Measurements from ENCODE around the gene USP48. TPM values are rescaled to one million over a fixed set of nuclear protein-coding genes. Genes with fewer than 3 reads are reported as not detected.

Gene USP48
- total and polyA plus RNA-seq, 2 of the 8 experiments (the other 6 are each of a cell fraction or from before 2014, with no cell fraction given): 12.8 to 83.5 TPM

GRCh38 chr1:21764615-21765423 lies 18.1 kb downstream of the USP48 start:
- no peak overlapping the region for H4K8ac ChIP-seq (ENCODE audit: extremely low read depth, insufficient read depth, low read length)
- ChIA-PET POLR2A (ENCODE audit: partially characterized antibody) (interaction anchor here (0.6 to 1.6 kb wide), 3 partner anchors 11 to 216 kb away, joined by 3 to 4 read pairs (median 3); no protein-coding TSS in a partner anchor), CTCF (ENCODE audit: partially characterized antibody) (interaction anchor here (0.7 to 1.7 kb wide), 5 partner anchors 10 to 583 kb away, joined by 3 to 6 read pairs (median 3); partner anchors contain the start of gene USP48)
- no peak overlapping the region for H2BK120ac ChIP-seq (replicated peaks; ENCODE audit: low read depth, low read length)
- no peak overlapping the region for H3K27ac ChIP-seq (ENCODE audit: low read depth, low read length)
- no peak overlapping the region for H4K5ac ChIP-seq (ENCODE audit: insufficient read length, low read depth, low read length)
- peaks cover 11 to 16% of the 10 kb centered on the region in 2 experiments for H4K20me1 ChIP-seq (replicated peaks in 1 of 2; ENCODE audit: control insufficient read depth in 1 of 2, insufficient read depth in 2 of 2, low read length in 2 of 2)
- no peaks in the 10 kb centered on the region for H3K36me3 ChIP-seq (ENCODE audit: control insufficient read depth in 2 of 4, insufficient read depth in 4 of 4, low read length in 3 of 4)
- H2BK12ac ChIP-seq (ENCODE audit: low read depth, low read length): no peak overlapping the region
- H3K4me2 ChIP-seq (ENCODE audit: insufficient read depth in 1 of 2, low read depth in 2 of 2, low read length in 2 of 2): peak overlapping the region; percentile 12 to 24; a peak in 2 of 4 replicates
- no peak overlapping the region for H3K4me3 ChIP-seq (ENCODE audit: extremely low read depth in 1 of 4, insufficient read depth in 2 of 4, low read depth in 3 of 4, low read length in 4 of 4)
- no peak overlapping the region for H2AFZ ChIP-seq (ENCODE audit: low read length)
- H3K23ac ChIP-seq (ENCODE audit: insufficient read length): no peak overlapping the region
- peaks cover 2 to 9% (median 6%) of the 10 kb centered on the region in 4 experiments for H3K4me1 ChIP-seq (replicated peaks in 1 of 4; ENCODE audit: control insufficient read depth in 3 of 4, insufficient read depth in 4 of 4, low read length in 3 of 4)
- no peak overlapping the region for H3K14ac ChIP-seq (ENCODE audit: insufficient read length)
- H3K23me2 ChIP-seq (ENCODE audit: low read depth, low read length): no peaks in the 10 kb centered on the region
- H2AK5ac ChIP-seq (ENCODE audit: low read depth, low read length): 0 out of 2 replicates have a peak overlapping the region, but pooled peaks have one; percentile 25
- peaks cover 23 to 96% of the 10 kb centered on the region in 2 experiments for H3K79me2 ChIP-seq (ENCODE audit: control insufficient read depth in 1 of 2, insufficient read depth in 2 of 2, low read length in 2 of 2)
- H4K91ac ChIP-seq (replicated peaks; ENCODE audit: insufficient read length, low read length): no peak overlapping the region
- no peaks in the 10 kb centered on the region for H3K27me3 ChIP-seq (replicated peaks in 1 of 4; ENCODE audit: control insufficient read depth in 3 of 4, extremely low read depth in 1 of 4, insufficient read depth in 3 of 4, low read length in 3 of 4)
- DNase-seq (ENCODE audit: low read depth in 1 of 2, low spot score in 2 of 2) (no peak), FAIRE-seq (no peak)
- H3K18ac ChIP-seq (ENCODE audit: extremely low read depth, low read length): no peak overlapping the region; the same call in 1 of the 2 replicates
- H2BK15ac ChIP-seq (ENCODE audit: low read length): no peak overlapping the region
- H3K56ac ChIP-seq (replicated peaks; ENCODE audit: insufficient read length, low read depth, low read length): no peak overlapping the region
- no peak overlapping the region; a peak in 1 of 7 replicates for H3K9ac ChIP-seq (replicated peaks in 1 of 4; ENCODE audit: extremely low read depth in 1 of 4, low read depth in 3 of 4, low read length in 3 of 4)
- H3K9me3 ChIP-seq (ENCODE audit: insufficient read depth in 2 of 2, low read depth in 1 of 2, low read length in 1 of 2): no peaks in the 10 kb centered on the region
- no peak overlapping the region for H2BK20ac ChIP-seq (ENCODE audit: low read length)
- H3K79me1 ChIP-seq (ENCODE audit: low read depth, low read length): peaks cover 12% of the 10 kb centered on the region
- 88% methylated on average over 12 of the region's 13 CpGs; no CpG with 5 or more reads in 1 of the 2 experiments for WGBS, 2 experiments (ENCODE audit: extremely low coverage in 1 of 2, insufficient coverage in 1 of 2, insufficient read length in 1 of 2, insufficient replicate concordance in 2 of 2, low coverage in 1 of 2, low lambda C conversion rate in 2 of 2, missing lambda C conversion rate in 1 of 2)
- no peak overlapping the region for H3K4ac ChIP-seq (replicated peaks; ENCODE audit: insufficient read length, low read depth, low read length)
- H2BK5ac ChIP-seq (ENCODE audit: low read depth, low read length): no peak overlapping the region
- TF ChIP-seq SIN3A (conservative IDR thresholded peaks at IDR 0.05 in 1 of 2, IDR thresholded peaks at IDR 0.05 in 1 of 2; ENCODE audit: low read depth in 1 of 2, low read length in 2 of 2): no peak
- TF ChIP-seq TAF7 (optimal IDR thresholded peaks at IDR 0.05; ENCODE audit: borderline replicate concordance, low read depth, low read length): no peak
- no peak for TF ChIP-seq SUZ12 (IDR thresholded peaks at IDR 0.05; ENCODE audit: low read length)
- no peak for TF ChIP-seq GABPA (IDR thresholded peaks at IDR 0.05; ENCODE audit: borderline replicate concordance, insufficient read depth, low read length)
- no peak for TF ChIP-seq SP4 (IDR thresholded peaks at IDR 0.05; ENCODE audit: low read length)
- no peak for TF ChIP-seq RFX5 (IDR thresholded peaks at IDR 0.05; ENCODE audit: borderline replicate concordance, low read depth, low read length)
- no peak for TF ChIP-seq PHF8 (conservative IDR thresholded peaks at IDR 0.05; ENCODE audit: low read depth, low read length)
- no peak for TF ChIP-seq BACH1 (IDR thresholded peaks at IDR 0.05; ENCODE audit: low read length)
- no peak for TF ChIP-seq CTCF (IDR thresholded peaks at IDR 0.05; ENCODE audit: control extremely low read depth in 1 of 3, insufficient read depth in 1 of 3, low read depth in 1 of 3, low read length in 3 of 3)
